HG03457 (cell line): ENCODE measurements around the gene S100A2.

Experiments used
- ATAC-seq: cut with Tn5 transposase; IDR thresholded peaks from one replicate; pipeline ENCODE4 v1.9.1; 2021; ENCODE audit warnings: moderate number of reproducible peaks; ENCODE audit not compliant: unreplicated experiment

The S100A2 gene

GRCh38 chr1:153546796-153547559, 18.7 kb downstream of the S100A2 start:
- ATAC-seq = no peak

GRCh38 chr1:153546371-153546770, 19.3 kb downstream of the S100A2 start:
- ATAC-seq = no peak

GRCh38 chr1:153545067-153546055, 20.3 kb downstream of the S100A2 start, which contains the start of gene S100A4:
S100A4 (minus strand) TSS chr1:153545806; CDS start chr1:153544794, 1,012 bp downstream.
- ATAC-seq = no peak

- ATAC-seq = no peak
Observed at GRCh38 chr1:153544453-153545066, 21.1 kb downstream of the S100A2 start.

GRCh38 chr1:153543736-153544135, 21.9 kb downstream of the S100A2 start:
- no peak for ATAC-seq

- ATAC-seq = no peak
Observed at GRCh38 chr1:153542956-153543711, 22.5 kb downstream of the S100A2 start.

GRCh38 chr1:153541641-153542590, 23.7 kb downstream of the S100A2 start:
- ATAC-seq = no peak

- no peak for ATAC-seq
Observed at GRCh38 chr1:153540394-153541361, 25.0 kb downstream of the S100A2 start, which contains the start of gene S100A5. S100A5 (minus strand) TSS chr1:153540934; CDS start chr1:153540191, 743 bp downstream.

GRCh38 chr1:153539395-153540093, 26.1 kb downstream of the S100A2 start:
- no peak for ATAC-seq

- no peak for ATAC-seq
Observed at GRCh38 chr1:153538315-153538821, 27.3 kb downstream of the S100A2 start.

- no peak for ATAC-seq
Observed at GRCh38 chr1:153537376-153537730, 28.3 kb downstream of the S100A2 start.

- no peak for ATAC-seq
Observed at GRCh38 chr1:153536671-153537375, 28.8 kb downstream of the S100A2 start.

- no peak for ATAC-seq
Observed at GRCh38 chr1:153536012-153536670, 29.5 kb downstream of the S100A2 start.

GRCh38 chr1:153535242-153536011, 30.2 kb downstream of the S100A2 start, which contains the start of gene S100A6:
S100A6 (minus strand) TSS chr1:153535991; CDS start chr1:153535339, 652 bp downstream.
- ATAC-seq = no peak

GRCh38 chr1:153534925-153535241, 30.8 kb downstream of the S100A2 start:
- ATAC-seq = no peak
